ENCODE measurements around the gene HES5.

Gene HES5

GRCh38 chr1:2528016-2528415 lies 2.0 kb downstream of the HES5 start:
- H3K9ac ChIP-seq (ENCODE audit: low read length in 2 of 2) = no peak overlapping the region
- H3K36me3 ChIP-seq (ENCODE audit: control insufficient read depth in 2 of 2, insufficient read depth in 2 of 2, low read length in 2 of 2) = no peaks in the 10 kb centered on the region
- peaks cover 27 to 45% of the 10 kb centered on the region in 2 donors for H3K27me3 ChIP-seq (ENCODE audit: control insufficient read depth in 1 of 2, insufficient read depth in 2 of 2, low read length in 2 of 2)
- H3K4me3 ChIP-seq (ENCODE audit: low read length in 2 of 2) = no peak overlapping the region
- H3K9me3 ChIP-seq (ENCODE audit: control insufficient read depth in 2 of 2, low read length in 2 of 2) = no peaks in the 10 kb centered on the region
- H3K27ac ChIP-seq (ENCODE audit: low read length) = no peak overlapping the region
- peaks cover 63% of the 10 kb centered on the region for H3K4me1 ChIP-seq (ENCODE audit: control insufficient read depth, insufficient read depth, low read length)

GRCh38 chr1:2527556-2527860 lies 2.6 kb downstream of the HES5 start:
- H3K4me3 ChIP-seq (ENCODE audit: low read length in 2 of 2) = no peak overlapping the region
- peaks cover 25 to 40% of the 10 kb centered on the region in 2 donors for H3K27me3 ChIP-seq (ENCODE audit: control insufficient read depth in 1 of 2, insufficient read depth in 2 of 2, low read length in 2 of 2)
- H3K36me3 ChIP-seq (ENCODE audit: control insufficient read depth in 2 of 2, insufficient read depth in 2 of 2, low read length in 2 of 2) = peaks cover 2 to 4% of the 10 kb centered on the region in 2 donors
- no peaks in the 10 kb centered on the region for H3K9me3 ChIP-seq (ENCODE audit: control insufficient read depth in 2 of 2, low read length in 2 of 2)
- no peak overlapping the region for H3K9ac ChIP-seq (ENCODE audit: low read length in 2 of 2)
- peaks cover 64% of the 10 kb centered on the region for H3K4me1 ChIP-seq (ENCODE audit: control insufficient read depth, insufficient read depth, low read length)
- no peak overlapping the region for H3K27ac ChIP-seq (ENCODE audit: low read length)

- Histone ChIP-seq H3K4me3 (ENCODE audit: low read length in 2 of 2) (peak overlapping the region; percentile 53 to 88), H3K36me3 (ENCODE audit: control insufficient read depth in 2 of 2, insufficient read depth in 2 of 2, low read length in 2 of 2) (peaks cover 2 to 5% of the 10 kb centered on the region in 2 donors), H3K9me3 (ENCODE audit: control insufficient read depth in 2 of 2, low read length in 2 of 2) (no peaks in the 10 kb centered on the region), H3K4me1 (ENCODE audit: control insufficient read depth, insufficient read depth, low read length) (peaks cover 64% of the 10 kb centered on the region), H3K27ac (ENCODE audit: low read length) (no peak overlapping the region), H3K9ac (ENCODE audit: low read length in 2 of 2) (peak overlapping the region in 1 of 2 donors; percentile 47), H3K27me3 (ENCODE audit: control insufficient read depth in 1 of 2, insufficient read depth in 2 of 2, low read length in 2 of 2) (peaks cover 21 to 35% of the 10 kb centered on the region in 2 donors)
These were observed 3.1 kb downstream of the HES5 start for GRCh38 chr1:2526824-2527555.

- Histone ChIP-seq H3K36me3 (ENCODE audit: control insufficient read depth in 2 of 2, insufficient read depth in 2 of 2, low read length in 2 of 2) (peaks cover 6 to 7% of the 10 kb centered on the region in 2 donors), H3K27ac (ENCODE audit: low read length) (peak within 1 kb of the TSS; percentile 31), H3K4me1 (ENCODE audit: control insufficient read depth, insufficient read depth, low read length) (peaks cover 59% of the 10 kb centered on the region)
These were observed 3.9 kb downstream of the HES5 start, which contains the start of gene PANK4 for GRCh38 chr1:2525920-2526823. Gene PANK4 (minus strand): TSS chr1:2526596. CDS start chr1:2526587, 9 bp downstream.

GRCh38 chr1:2525572-2525919 lies 4.5 kb downstream of the HES5 start:
- H3K27ac ChIP-seq (ENCODE audit: low read length) = peak overlapping the region; percentile 31

More at GRCh38 chr1:2525920-2526823, 3.9 kb downstream of the HES5 start, which contains the start of gene PANK4:
- H3K27me3 ChIP-seq (ENCODE audit: control insufficient read depth in 1 of 2, insufficient read depth in 2 of 2, low read length in 2 of 2) = peaks cover 13 to 27% of the 10 kb centered on the region in 2 donors
- H3K9ac ChIP-seq (ENCODE audit: low read length in 2 of 2) = peak within 1 kb of the TSS; percentile 81 to 82
- H3K4me3 ChIP-seq (ENCODE audit: low read length in 2 of 2) = peak within 1 kb of the TSS; percentile 88 to 89
- no peaks in the 10 kb centered on the region for H3K9me3 ChIP-seq (ENCODE audit: control insufficient read depth in 2 of 2, low read length in 2 of 2)

GRCh38 chr1:2523891-2524609 lies 6.0 kb downstream of the HES5 start:
- Histone ChIP-seq H3K4me1 (ENCODE audit: control insufficient read depth, insufficient read depth, low read length) (peaks cover 44% of the 10 kb centered on the region), H3K27ac (ENCODE audit: low read length) (no peak overlapping the region), H3K9me3 (ENCODE audit: control insufficient read depth in 2 of 2, low read length in 2 of 2) (no peaks in the 10 kb centered on the region), H3K9ac (ENCODE audit: low read length in 2 of 2) (peak overlapping the region in 1 of 2 donors; percentile 42), H3K4me3 (ENCODE audit: low read length in 2 of 2) (peak overlapping the region; percentile 4 to 8), H3K27me3 (ENCODE audit: control insufficient read depth in 1 of 2, insufficient read depth in 2 of 2, low read length in 2 of 2) (peaks cover 6 to 10% of the 10 kb centered on the region in 2 donors), H3K36me3 (ENCODE audit: control insufficient read depth in 2 of 2, insufficient read depth in 2 of 2, low read length in 2 of 2) (peaks cover 21 to 24% of the 10 kb centered on the region in 2 donors)

More at GRCh38 chr1:2525572-2525919, 4.5 kb downstream of the HES5 start:
- Histone ChIP-seq H3K9ac (ENCODE audit: low read length in 2 of 2) (peak overlapping the region; percentile 81 to 82), H3K4me3 (ENCODE audit: low read length in 2 of 2) (peak overlapping the region; percentile 88 to 89), H3K27me3 (ENCODE audit: control insufficient read depth in 1 of 2, insufficient read depth in 2 of 2, low read length in 2 of 2) (peaks cover 8 to 21% of the 10 kb centered on the region in 2 donors), H3K36me3 (ENCODE audit: control insufficient read depth in 2 of 2, insufficient read depth in 2 of 2, low read length in 2 of 2) (peaks cover 11 to 12% of the 10 kb centered on the region in 2 donors), H3K4me1 (ENCODE audit: control insufficient read depth, insufficient read depth, low read length) (peaks cover 53% of the 10 kb centered on the region), H3K9me3 (ENCODE audit: control insufficient read depth in 2 of 2, low read length in 2 of 2) (no peaks in the 10 kb centered on the region)

GRCh38 chr1:2523191-2523890 lies 6.7 kb downstream of the HES5 start:
- peaks cover 28 to 31% of the 10 kb centered on the region in 2 donors for H3K36me3 ChIP-seq (ENCODE audit: control insufficient read depth in 2 of 2, insufficient read depth in 2 of 2, low read length in 2 of 2)
- peak overlapping the region in 1 of 2 donors; percentile 42 for H3K9ac ChIP-seq (ENCODE audit: low read length in 2 of 2)
- H3K27ac ChIP-seq (ENCODE audit: low read length) = no peak overlapping the region
- H3K9me3 ChIP-seq (ENCODE audit: control insufficient read depth in 2 of 2, low read length in 2 of 2) = no peaks in the 10 kb centered on the region
- H3K4me3 ChIP-seq (ENCODE audit: low read length in 2 of 2) = peak overlapping the region; percentile 4 to 8
- H3K4me1 ChIP-seq (ENCODE audit: control insufficient read depth, insufficient read depth, low read length) = peaks cover 44% of the 10 kb centered on the region
- H3K27me3 ChIP-seq (ENCODE audit: control insufficient read depth in 1 of 2, insufficient read depth in 2 of 2, low read length in 2 of 2) = peaks cover 0 to 3% of the 10 kb centered on the region in 2 donors

- peaks cover 38 to 43% of the 10 kb centered on the region in 2 donors for H3K36me3 ChIP-seq (ENCODE audit: control insufficient read depth in 2 of 2, insufficient read depth in 2 of 2, low read length in 2 of 2)
- no peak overlapping the region for H3K27ac ChIP-seq (ENCODE audit: low read length)
- H3K4me3 ChIP-seq (ENCODE audit: low read length in 2 of 2) = no peak overlapping the region
- no peaks in the 10 kb centered on the region for H3K27me3 ChIP-seq (ENCODE audit: control insufficient read depth in 1 of 2, insufficient read depth in 2 of 2, low read length in 2 of 2)
- H3K9ac ChIP-seq (ENCODE audit: low read length in 2 of 2) = no peak overlapping the region
- peaks cover 33% of the 10 kb centered on the region for H3K4me1 ChIP-seq (ENCODE audit: control insufficient read depth, insufficient read depth, low read length)
- H3K9me3 ChIP-seq (ENCODE audit: control insufficient read depth in 2 of 2, low read length in 2 of 2) = no peaks in the 10 kb centered on the region
These were observed 7.8 kb downstream of the HES5 start for GRCh38 chr1:2522230-2522629.

GRCh38 chr1:2520806-2521205 lies 9.3 kb downstream of the HES5 start:
- H3K27me3 ChIP-seq (ENCODE audit: control insufficient read depth in 1 of 2, insufficient read depth in 2 of 2, low read length in 2 of 2) = no peaks in the 10 kb centered on the region
- H3K4me1 ChIP-seq (ENCODE audit: control insufficient read depth, insufficient read depth, low read length) = peaks cover 26% of the 10 kb centered on the region
- no peaks in the 10 kb centered on the region for H3K9me3 ChIP-seq (ENCODE audit: control insufficient read depth in 2 of 2, low read length in 2 of 2)
- H3K27ac ChIP-seq (ENCODE audit: low read length) = no peak overlapping the region
- no peak overlapping the region for H3K9ac ChIP-seq (ENCODE audit: low read length in 2 of 2)
- H3K36me3 ChIP-seq (ENCODE audit: control insufficient read depth in 2 of 2, insufficient read depth in 2 of 2, low read length in 2 of 2) = peaks cover 50 to 52% of the 10 kb centered on the region in 2 donors
- no peak overlapping the region for H3K4me3 ChIP-seq (ENCODE audit: low read length in 2 of 2)

GRCh38 chr1:2520206-2520605 lies 9.9 kb downstream of the HES5 start:
- Histone ChIP-seq H3K27ac (ENCODE audit: low read length) (no peak overlapping the region), H3K9ac (ENCODE audit: low read length in 2 of 2) (no peak overlapping the region), H3K4me3 (ENCODE audit: low read length in 2 of 2) (no peak overlapping the region), H3K27me3 (ENCODE audit: control insufficient read depth in 1 of 2, insufficient read depth in 2 of 2, low read length in 2 of 2) (no peaks in the 10 kb centered on the region), H3K9me3 (ENCODE audit: control insufficient read depth in 2 of 2, low read length in 2 of 2) (no peaks in the 10 kb centered on the region), H3K4me1 (ENCODE audit: control insufficient read depth, insufficient read depth, low read length) (peaks cover 21% of the 10 kb centered on the region), H3K36me3 (ENCODE audit: control insufficient read depth in 2 of 2, insufficient read depth in 2 of 2, low read length in 2 of 2) (peaks cover 56% of the 10 kb centered on the region in 2 donors)

Data from stomach smooth muscle (tissue), 2 donors.